SK-N-SH (cell line): ENCODE data around the gene LHFPL6. TPM values are rescaled to one million over a fixed set of nuclear protein-coding genes. Genes with fewer than 3 reads are reported as not detected.

Experiments used
- CTCF ChIA-PET: fragments of 300-600, 350-600 bp; formaldehyde crosslinking; extraction: SDS; loops from one replicate; lab custom pipeline; 2021; lab: Yijun Ruan, JAX
- POLR2A ChIA-PET: fragments of 350-600 bp; sonication (Branson Sonifier 250); formaldehyde crosslinking; extraction: SDS; loops from one replicate; lab custom pipeline; 2020; ENCODE audit warnings: antibody characterized with exemption, inconsistent platforms; lab: Yijun Ruan, JAX
- DNase-seq: peaks from one replicate; pipeline ENCODE4 v3.0.0; 2012
- H2AFZ ChIP-seq: fragments of 200-600 bp; sonication (generic); 2 replicates; pipeline ENCODE4 v1.8.1; 2016; ENCODE audit warnings: antibody characterized with exemption, mild to moderate bottlenecking, low read depth
- H3F3A ChIP-seq: fragments of 200-600 bp; sonication (generic); replicated peaks from 2 replicates; pipeline ENCODE3; 2016; ENCODE audit warnings: antibody characterized with exemption, mild to moderate bottlenecking; ENCODE audit not compliant: insufficient read depth
- H3K27ac ChIP-seq, 2 experiments: fragments of 200-500 bp in 1 of 2; fragments of 200-600 bp in 1 of 2; sonication (Bioruptor generic) in 1 of 2; sonication (generic), shearing (Covaris generic) in 1 of 2; 2 replicates each; pipeline versions ENCODE4 v1.5.1 to v1.6.1; 2014 to 2016; ENCODE audit warnings: low read depth in 2 of 2, inconsistent platforms in 1 of 2, low read length in 1 of 2, mild to moderate bottlenecking in 1 of 2, mixed read lengths in 1 of 2
- H3K27me3 ChIP-seq: fragments of 200-600 bp; sonication (generic), shearing (Covaris generic); 2 replicates; pipeline ENCODE4 v1.6.1; 2016; ENCODE audit warnings: mixed run types; ENCODE audit not compliant: insufficient read depth
- H3K36me3 ChIP-seq, 2 experiments: fragments of 200-500 bp in 1 of 2; fragments of 200-600 bp in 1 of 2; sonication (Bioruptor generic) in 1 of 2; sonication (generic) in 1 of 2; replicated peaks in 1 of 2; 2 replicates each; pipeline versions ENCODE3 to v1.5.1; 2014 to 2016; ENCODE audit warnings: low read length in 1 of 2, mild to moderate bottlenecking in 1 of 2; ENCODE audit not compliant: insufficient read depth in 2 of 2, control insufficient read depth in 1 of 2
- H3K4me1 ChIP-seq, 2 experiments: fragments of 200-500 bp in 1 of 2; fragments of 200-600 bp in 1 of 2; sonication (Bioruptor generic) in 1 of 2; sonication (generic), shearing (Covaris generic) in 1 of 2; 2 replicates each; pipeline versions ENCODE4 v1.5.1 to v1.6.1; 2014 to 2016; ENCODE audit warnings: low read depth in 1 of 2, low read length in 1 of 2, mixed run types in 1 of 2; ENCODE audit not compliant: insufficient read depth in 2 of 2, control insufficient read depth in 1 of 2
- H3K4me2 ChIP-seq: fragments of 200-600 bp; sonication (generic), shearing (Covaris generic); 2 replicates; pipeline ENCODE4 v1.6.1; 2017; ENCODE audit warnings: mixed run types
- H3K4me3 ChIP-seq, 2 experiments: fragments of 200-500 bp in 1 of 2; fragments of 200-600 bp in 1 of 2; sonication (Bioruptor generic) in 1 of 2; sonication (generic), shearing (Covaris generic) in 1 of 2; 2 replicates each; pipeline versions ENCODE4 v1.5.1 to v1.8.1; 2014 to 2016; ENCODE audit warnings: low read depth in 2 of 2, inconsistent platforms in 1 of 2, low read length in 1 of 2, mild to moderate bottlenecking in 1 of 2, mixed read lengths in 1 of 2, moderate library complexity in 1 of 2
- H3K79me2 ChIP-seq: fragments of 200-600 bp; sonication (generic); 2 replicates; pipeline ENCODE4 v1.8.1; 2017; ENCODE audit warnings: mild to moderate bottlenecking; ENCODE audit not compliant: insufficient read depth
- H3K9ac ChIP-seq: fragments of 200-600 bp; sonication (generic); 2 replicates; pipeline ENCODE4 v1.6.1; 2017; ENCODE audit warnings: mixed run types
- H3K9me2 ChIP-seq: fragments of 200-600 bp; sonication (generic); 2 replicates; pipeline ENCODE4 v1.6.1; 2017; ENCODE audit warnings: mixed run types
- H3K9me3 ChIP-seq: fragments of 200-600 bp; sonication (generic); 2 replicates; pipeline ENCODE4 v1.6.1; 2017; ENCODE audit warnings: mixed run types, mild to moderate bottlenecking, moderate library complexity
- H4K20me1 ChIP-seq: fragments of 200-600 bp; sonication (generic); 2 replicates; pipeline ENCODE4 v1.6.1; 2017; ENCODE audit warnings: mild to moderate bottlenecking, mixed run types; ENCODE audit not compliant: insufficient read depth
- CTCF ChIP-seq: fragments of 200-600 bp; sonication (generic); IDR thresholded peaks from 2 replicates; pipeline ENCODE4 v1.6.1; 2017; ENCODE audit warnings: antibody characterized with exemption, mild to moderate bottlenecking, moderate library complexity
- EP300 ChIP-seq, 2 experiments: IDR thresholded peaks; 2 replicates each; pipeline versions ENCODE4 v1.4.0 to v1.6.1; 2012; ENCODE audit warnings: borderline replicate concordance in 1 of 2, low read depth in 1 of 2, low read length in 1 of 2
- FOSL2 ChIP-seq: IDR thresholded peaks from 2 replicates; pipeline ENCODE4 v1.4.0; 2012; ENCODE audit warnings: low read depth, mild to moderate bottlenecking, moderate library complexity, borderline replicate concordance
- FOXJ3 ChIP-seq: sonication (generic); formaldehyde crosslinking; IDR thresholded peaks from 2 replicates; pipeline ENCODE4 v1.5.1; 2020; ENCODE audit warnings: mild to moderate bottlenecking, missing genetic modification reagents
- FOXM1 ChIP-seq: IDR thresholded peaks from 2 replicates; pipeline ENCODE4 v1.4.0; 2012; ENCODE audit warnings: low read depth, mild to moderate bottlenecking
- GATA2 ChIP-seq: sonication (generic); formaldehyde crosslinking; IDR thresholded peaks from 2 replicates; pipeline ENCODE4 v1.5.0; 2020; ENCODE audit warnings: mild to moderate bottlenecking, missing genetic modification reagents
- MEF2A ChIP-seq: IDR thresholded peaks from 2 replicates; pipeline ENCODE4 v1.4.0; 2012; ENCODE audit warnings: low read depth, borderline replicate concordance
- RCOR1 ChIP-seq: fragments of 150-350 bp; IDR thresholded peaks from 2 replicates; pipeline ENCODE4 v1.6.1; 2017; ENCODE audit warnings: antibody characterized with exemption, low read length
- RXRA ChIP-seq: IDR thresholded peaks from 2 replicates; pipeline ENCODE4 v1.4.0; 2012; ENCODE audit warnings: low read depth, mild to moderate bottlenecking, borderline replicate concordance
- SIN3A ChIP-seq: IDR thresholded peaks from 2 replicates; pipeline ENCODE4 v1.6.1; 2012; ENCODE audit warnings: low read depth, mild to moderate bottlenecking, low read length, moderate library complexity, borderline replicate concordance
- USF1 ChIP-seq: IDR thresholded peaks from 2 replicates; pipeline ENCODE4 v1.4.0; 2012; ENCODE audit warnings: low read depth, borderline replicate concordance
- WGBS: methylation state at CpG from one replicate; pipeline ENCODE4 v1.1.6; 2017; ENCODE audit warnings: low lambda C conversion rate; 5-methylcytosine and 5-hydroxymethylcytosine counted together
- polyA plus RNA-seq, 3 experiments: library from polyadenylated mRNA; depleted of rRNA; stranded (reverse); fragments of >200 nt; gene quantifications; 2 replicates each; pipeline ENCODE4 v1.2.3, GENCODE V29; 2012
- TF ChIP-seq, protein P1 (sequence below): IDR thresholded peaks from 2 replicates; pipeline ENCODE4; 2012
- TF ChIP-seq, protein P2 (sequence below): IDR thresholded peaks from 2 replicates; pipeline ENCODE4 v1.4.0; 2012; ENCODE audit warnings: low read depth, borderline replicate concordance

LHFPL6 gene
- polyA plus RNA-seq, 1 of the 3 experiments (the other 2 are of a cell fraction) = 22.2 TPM

DNA sequence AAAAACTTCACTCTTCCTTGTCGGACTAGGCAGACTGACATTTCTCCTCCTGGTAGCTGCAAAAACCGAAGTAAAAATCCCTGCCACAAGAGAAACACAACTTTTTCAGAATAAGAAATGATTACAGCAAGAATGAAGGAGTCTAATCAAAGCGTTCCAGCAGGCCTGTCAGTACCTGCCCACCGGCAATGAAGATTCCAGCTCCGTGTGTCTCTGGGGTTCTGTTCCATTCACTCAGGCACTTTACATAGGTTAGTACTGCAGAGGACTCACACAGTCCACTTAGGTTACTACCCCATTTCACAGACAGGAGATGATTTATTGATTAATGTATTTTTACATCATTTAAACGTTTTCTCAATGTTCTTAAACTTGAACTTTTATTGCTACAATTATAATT lies 289.3 kb downstream of the LHFPL6 start (continued):
- TF ChIP-seq CTCF (no peak), GATA2 (CRISPR knock-in tag) (no peak), FOSL2 (no peak), RCOR1 (no peak), MEF2A (no peak)
- TF ChIP-seq, protein P1, sequence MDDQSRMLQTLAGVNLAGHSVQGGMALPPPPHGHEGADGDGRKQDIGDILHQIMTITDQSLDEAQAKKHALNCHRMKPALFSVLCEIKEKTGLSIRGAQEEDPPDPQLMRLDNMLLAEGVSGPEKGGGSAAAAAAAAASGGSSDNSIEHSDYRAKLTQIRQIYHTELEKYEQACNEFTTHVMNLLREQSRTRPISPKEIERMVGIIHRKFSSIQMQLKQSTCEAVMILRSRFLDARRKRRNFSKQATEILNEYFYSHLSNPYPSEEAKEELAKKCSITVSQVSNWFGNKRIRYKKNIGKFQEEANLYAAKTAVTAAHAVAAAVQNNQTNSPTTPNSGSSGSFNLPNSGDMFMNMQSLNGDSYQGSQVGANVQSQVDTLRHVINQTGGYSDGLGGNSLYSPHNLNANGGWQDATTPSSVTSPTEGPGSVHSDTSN = no peak
- TF ChIP-seq, protein P2, sequence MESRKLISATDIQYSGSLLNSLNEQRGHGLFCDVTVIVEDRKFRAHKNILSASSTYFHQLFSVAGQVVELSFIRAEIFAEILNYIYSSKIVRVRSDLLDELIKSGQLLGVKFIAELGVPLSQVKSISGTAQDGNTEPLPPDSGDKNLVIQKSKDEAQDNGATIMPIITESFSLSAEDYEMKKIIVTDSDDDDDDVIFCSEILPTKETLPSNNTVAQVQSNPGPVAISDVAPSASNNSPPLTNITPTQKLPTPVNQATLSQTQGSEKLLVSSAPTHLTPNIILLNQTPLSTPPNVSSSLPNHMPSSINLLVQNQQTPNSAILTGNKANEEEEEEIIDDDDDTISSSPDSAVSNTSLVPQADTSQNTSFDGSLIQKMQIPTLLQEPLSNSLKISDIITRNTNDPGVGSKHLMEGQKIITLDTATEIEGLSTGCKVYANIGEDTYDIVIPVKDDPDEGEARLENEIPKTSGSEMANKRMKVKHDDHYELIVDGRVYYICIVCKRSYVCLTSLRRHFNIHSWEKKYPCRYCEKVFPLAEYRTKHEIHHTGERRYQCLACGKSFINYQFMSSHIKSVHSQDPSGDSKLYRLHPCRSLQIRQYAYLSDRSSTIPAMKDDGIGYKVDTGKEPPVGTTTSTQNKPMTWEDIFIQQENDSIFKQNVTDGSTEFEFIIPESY = no peak

GRCh38 chr13:39312596-39312995 lies 290.4 kb downstream of the LHFPL6 start:
- H3K4me2 ChIP-seq = no peak overlapping the region
- WGBS = 16% methylated on average over 2 of the region's 2 CpGs
- no peaks in the 10 kb centered on the region for H3K79me2 ChIP-seq
- no peak overlapping the region for H2AFZ ChIP-seq
- TF ChIP-seq EP300 (IDR thresholded peaks at IDR 0.05; ENCODE audit: borderline replicate concordance in 1 of 2, low read depth in 1 of 2, low read length in 1 of 2) (no peak), FOXJ3 (CRISPR knock-in tag) (no peak), FOXM1 (no peak), RXRA (no peak), SIN3A (no peak), USF1 (no peak), GATA2 (CRISPR knock-in tag) (no peak)
- TF ChIP-seq, protein P1 = no peak
- no peaks in the 10 kb centered on the region for H4K20me1 ChIP-seq
- CTCF ChIA-PET = no interaction called here
- no peaks in the 10 kb centered on the region for H3K9me2 ChIP-seq
- H3K36me3 ChIP-seq = no peaks in the 10 kb centered on the region
- H3K9me3 ChIP-seq = no peaks in the 10 kb centered on the region
- H3K4me1 ChIP-seq = no peaks in the 10 kb centered on the region
- DNase-seq = no peak
- H3K27me3 ChIP-seq = no peaks in the 10 kb centered on the region
- POLR2A ChIA-PET = no interaction called here
- H3F3A ChIP-seq = no peaks in the 10 kb centered on the region
- H3K4me3 ChIP-seq = no peak overlapping the region
- no peak overlapping the region for H3K27ac ChIP-seq
- H3K9ac ChIP-seq = no peak overlapping the region
